Caco-2 (cell line): ENCODE measurements around the gene RPS24. TPM values are rescaled to one million over a fixed set of nuclear protein-coding genes. Genes with fewer than 3 reads are reported as not detected.

Source experiments
- BruUV-seq: library from RNA; stranded (reverse); fragments of 400-500 nt; replicated peaks from 2 replicates; lab custom pipeline; 2021; lab: Mats Ljungman, UMichigan
- CTCF ChIA-PET: fragments of 300-600 bp; sonication (Branson Sonifier 250); formaldehyde crosslinking; loops from one replicate; lab custom pipeline; 2022; ENCODE audit warnings: antibody characterized with exemption; lab: Charles Lee
- POLR2A ChIA-PET: fragments of 300-600 bp; sonication (Branson Sonifier 250); formaldehyde crosslinking; loops from one replicate; lab custom pipeline; 2022; ENCODE audit warnings: antibody characterized with exemption; lab: Charles Lee
- DNase-seq, 2 experiments: peaks; one replicate each; pipeline versions ENCODE4 v3.0.0 to v3.0.0-alpha.2; 2020 to 2022
- H3K27me3 ChIP-seq: replicated peaks from 2 replicates; pipeline ENCODE4 v1.6.0; 2011; ENCODE audit warnings: low read length; ENCODE audit not compliant: control insufficient read depth, insufficient read depth
- H3K36me3 ChIP-seq: 2 replicates; pipeline ENCODE4 v1.5.1; 2011; ENCODE audit warnings: low read length; ENCODE audit not compliant: control insufficient read depth, insufficient read depth
- H3K4me1 ChIP-seq: fragments of 250-450 bp; sonication (Bioruptor Pico); 2 replicates; pipeline ENCODE4 v1.5.1; 2020; ENCODE audit warnings: mild to moderate bottlenecking
- H3K4me3 ChIP-seq: 2 replicates; pipeline ENCODE4 v1.5.1; 2011; ENCODE audit warnings: low read depth, mild to moderate bottlenecking, control low read depth, low read length
- H3K9me3 ChIP-seq: fragments of 250-450 bp; sonication (Bioruptor Pico); 2 replicates; pipeline ENCODE4 v1.5.1; 2020; ENCODE audit warnings: mild to moderate bottlenecking, moderate library complexity
- H3K27ac Mint-ChIP-seq: one replicate; pipeline ENCODE4 v1.8.0; 2022; ENCODE audit warnings: mixed read lengths; ENCODE audit not compliant: unreplicated experiment
- H3K27me3 Mint-ChIP-seq: one replicate; pipeline ENCODE4 v1.8.0; 2022; ENCODE audit warnings: mixed read lengths; ENCODE audit not compliant: insufficient read depth, unreplicated experiment
- H3K36me3 Mint-ChIP-seq: one replicate; pipeline ENCODE4 v1.8.0; 2022; ENCODE audit warnings: mild to moderate bottlenecking, mixed read lengths; ENCODE audit not compliant: insufficient read depth, unreplicated experiment
- H3K4me1 Mint-ChIP-seq: one replicate; pipeline ENCODE4 v1.8.0; 2022; ENCODE audit warnings: low read depth, mixed read lengths; ENCODE audit not compliant: unreplicated experiment
- H3K4me3 Mint-ChIP-seq: one replicate; pipeline ENCODE4 v1.8.0; 2022; ENCODE audit warnings: mild to moderate bottlenecking, moderate library complexity, mixed read lengths; ENCODE audit not compliant: unreplicated experiment
- H3K9me3 Mint-ChIP-seq: one replicate; pipeline ENCODE4 v1.8.0; 2022; ENCODE audit warnings: mixed read lengths; ENCODE audit not compliant: unreplicated experiment
- CTCF ChIP-seq, 2 experiments: fragments of 200-600 bp in 1 of 2; IDR thresholded peaks; 1 replicate in 1 of 2; 2 replicates in 1 of 2; pipeline versions ENCODE4 v1.5.1 to v1.8.0; 2011 to 2022; ENCODE audit warnings: antibody characterized with exemption in 1 of 2, control low read depth in 1 of 2, inconsistent platforms in 1 of 2, low read depth in 1 of 2, low read length in 1 of 2, mild to moderate bottlenecking in 1 of 2, moderate library complexity in 1 of 2; ENCODE audit not compliant: insufficient read depth in 1 of 2, severe bottlenecking in 1 of 2, unreplicated experiment in 1 of 2
- intact Hi-C: fragments of 100-400 bp; cut with micrococcal nuclease; formaldehyde crosslinking; loops from one replicate; pipeline ENCODE4 v1.10.0; 2022; ENCODE audit not compliant: unreplicated experiment
- total RNA-seq: library from RNA; stranded (reverse); gene quantifications from 2 replicates; pipeline ENCODE4 v1.2.3, GENCODE V29; 2022

Gene RPS24
- total RNA-seq, 1 experiment from 2014 or later: 2,311 TPM

DNA sequence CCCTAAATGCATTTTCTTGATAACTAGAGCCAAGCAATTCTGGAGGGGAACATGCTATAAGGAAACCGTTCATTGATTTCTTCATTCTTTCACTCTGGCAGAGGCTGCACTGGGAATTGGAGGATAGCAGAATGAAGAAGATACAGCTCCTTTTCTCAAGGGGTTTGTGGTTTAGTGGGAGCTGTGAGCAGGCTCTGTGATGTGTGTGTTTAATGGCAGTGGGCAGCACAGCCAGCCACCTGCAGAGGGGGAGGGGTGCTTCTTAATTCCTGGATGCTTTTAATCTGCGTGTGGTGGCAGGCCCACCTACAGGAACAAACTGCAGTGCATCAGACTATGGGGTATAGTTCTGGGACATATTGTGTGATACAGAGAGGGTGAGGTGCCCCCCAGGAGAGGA lies 31.9 kb downstream of the RPS24 start:
- no TSS peak for BruUV-seq

DNA sequence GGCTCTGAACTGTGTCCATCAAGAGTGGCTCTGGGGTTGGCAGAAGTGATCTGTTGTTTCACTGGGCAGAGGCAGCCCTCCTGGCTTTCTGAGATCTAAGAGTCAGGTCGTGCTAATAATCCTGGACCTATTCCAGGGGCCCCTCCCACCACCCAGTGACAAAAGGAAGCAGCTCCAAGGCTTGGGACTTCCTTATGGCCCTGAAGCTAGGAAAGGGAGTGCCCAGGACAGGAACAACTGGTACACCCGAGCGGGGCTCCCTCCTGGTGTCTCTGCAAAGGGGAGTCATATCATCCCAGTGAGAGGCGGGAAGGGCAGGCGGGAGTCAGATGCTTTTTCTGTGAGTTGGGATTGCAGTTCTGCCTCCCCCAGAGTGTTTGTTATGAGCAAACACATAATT lies 32.3 kb downstream of the RPS24 start:
- Histone ChIP-seq H3K36me3 (no peaks in the 10 kb centered on the region), H3K27me3 (no peaks in the 10 kb centered on the region), H3K4me3 (no peak overlapping the region), H3K4me1 (no peaks in the 10 kb centered on the region), H3K9me3 (no peaks in the 10 kb centered on the region)
- POLR2A ChIA-PET: no interaction called here
- BruUV-seq: no TSS peak
- Mint-ChIP-seq H3K27ac (no peak overlapping the region), H3K4me3 (no peak overlapping the region), H3K9me3 (no peaks in the 10 kb centered on the region), H3K27me3 (peaks cover 5% of the 10 kb centered on the region), H3K4me1 (no peaks in the 10 kb centered on the region), H3K36me3 (no peaks in the 10 kb centered on the region)
- TF ChIP-seq CTCF (IDR thresholded peaks at IDR 0.05; ENCODE audit: insufficient read depth in 1 of 2, low read depth in 1 of 2, low read length in 1 of 2, severe bottlenecking in 1 of 2, unreplicated experiment in 1 of 2): no peak
- DNase-seq: no peak
- intact Hi-C loops: no loop called here
- CTCF ChIA-PET: no interaction called here

More for the DNA sequence above, 31.9 kb downstream of the RPS24 start:
- no peak overlapping the region for H3K4me3 ChIP-seq
- no peaks in the 10 kb centered on the region for H3K4me1 Mint-ChIP-seq
- CTCF ChIA-PET: no interaction called here
- H3K36me3 ChIP-seq: no peaks in the 10 kb centered on the region
- H3K27me3 ChIP-seq: no peaks in the 10 kb centered on the region
- no peak for TF ChIP-seq CTCF (IDR thresholded peaks at IDR 0.05; ENCODE audit: insufficient read depth in 1 of 2, low read depth in 1 of 2, low read length in 1 of 2, severe bottlenecking in 1 of 2, unreplicated experiment in 1 of 2)
- no peaks in the 10 kb centered on the region for H3K36me3 Mint-ChIP-seq
- no peaks in the 10 kb centered on the region for H3K9me3 Mint-ChIP-seq
- intact Hi-C loops: no loop called here
- H3K4me1 ChIP-seq: no peaks in the 10 kb centered on the region
- H3K27me3 Mint-ChIP-seq: peaks cover 5% of the 10 kb centered on the region
- H3K4me3 Mint-ChIP-seq: no peak overlapping the region
- POLR2A ChIA-PET: no interaction called here
- H3K27ac Mint-ChIP-seq: no peak overlapping the region
- no peak for DNase-seq
- no peaks in the 10 kb centered on the region for H3K9me3 ChIP-seq

DNA sequence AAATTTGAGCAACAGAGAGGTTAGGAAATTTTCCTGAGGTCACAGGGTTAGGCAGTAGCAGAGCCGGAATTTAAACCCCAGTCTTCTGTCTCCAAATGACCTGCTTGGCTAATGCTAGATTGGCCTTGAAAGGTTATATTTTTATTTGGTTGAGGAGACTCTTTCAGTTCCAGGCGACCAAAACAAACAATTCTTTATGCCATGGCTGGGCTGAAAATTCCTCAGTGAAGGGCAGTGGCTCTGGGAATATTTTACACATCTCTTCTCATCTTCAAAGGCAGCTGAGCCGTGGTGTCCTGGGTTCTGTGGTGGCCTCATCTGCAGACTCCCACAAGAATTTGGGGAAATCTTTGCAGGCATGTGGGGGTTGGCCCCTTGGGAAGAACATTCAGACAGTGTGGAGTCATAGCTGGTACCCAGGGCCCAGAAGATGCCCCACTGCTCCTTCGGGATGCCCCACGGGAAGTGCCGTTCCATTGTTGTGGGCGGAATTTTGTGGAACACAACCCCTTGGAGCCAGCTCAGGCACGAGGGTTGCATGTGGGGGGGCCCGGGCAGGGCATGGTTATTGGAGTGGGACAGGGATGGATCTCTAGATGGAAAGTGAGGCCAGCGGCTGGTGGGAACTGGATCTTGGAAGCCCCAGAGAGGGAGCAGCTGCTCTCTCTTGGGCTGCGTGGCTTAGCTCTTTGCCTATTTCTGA lies 33.2 kb downstream of the RPS24 start:
- Histone ChIP-seq H3K36me3 (no peaks in the 10 kb centered on the region), H3K27me3 (no peaks in the 10 kb centered on the region), H3K9me3 (no peaks in the 10 kb centered on the region), H3K4me3 (no peak overlapping the region), H3K4me1 (no peaks in the 10 kb centered on the region)
- no peak overlapping the region for H3K4me3 Mint-ChIP-seq
- no peaks in the 10 kb centered on the region for H3K36me3 Mint-ChIP-seq
- ChIA-PET POLR2A (no interaction called here), CTCF (no interaction called here)
- H3K9me3 Mint-ChIP-seq: no peaks in the 10 kb centered on the region
- intact Hi-C loops: no loop called here
- BruUV-seq: no TSS peak
- H3K27me3 Mint-ChIP-seq: peaks cover 3% of the 10 kb centered on the region
- TF ChIP-seq CTCF (IDR thresholded peaks at IDR 0.05; ENCODE audit: insufficient read depth in 1 of 2, low read depth in 1 of 2, low read length in 1 of 2, severe bottlenecking in 1 of 2, unreplicated experiment in 1 of 2): no peak
- H3K4me1 Mint-ChIP-seq: no peaks in the 10 kb centered on the region
- H3K27ac Mint-ChIP-seq: no peak overlapping the region
- no peak for DNase-seq
